SKM-1 (cell line): ENCODE measurements around the gene ACTA2.

Experiments used
- DNase-seq: peaks from one replicate; lab custom pipeline; 2025; ENCODE audit not compliant: unreplicated experiment; lab: John Stamatoyannopoulos, UW

ACTA2 gene

DNA sequence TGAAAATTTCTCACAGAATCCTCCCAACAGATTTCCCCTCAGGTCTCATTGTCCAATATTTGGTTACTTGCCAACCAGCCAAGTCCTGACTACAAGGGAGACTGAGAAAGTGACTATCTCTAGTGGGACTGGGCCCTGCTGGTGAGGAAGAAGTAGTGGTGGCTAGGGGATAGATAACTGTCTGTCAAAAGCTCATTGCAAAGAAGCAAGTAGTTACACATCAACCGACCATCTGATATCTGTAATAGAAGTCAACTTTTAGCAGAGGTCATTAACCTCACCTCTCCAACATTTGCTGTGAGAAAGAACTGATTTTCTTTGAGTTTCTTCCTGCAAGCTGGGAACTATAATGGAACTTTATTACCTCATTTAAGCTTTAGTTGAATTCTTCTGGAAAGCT lies 57.3 kb downstream of the ACTA2 start:
- DNase-seq = no peak

DNA sequence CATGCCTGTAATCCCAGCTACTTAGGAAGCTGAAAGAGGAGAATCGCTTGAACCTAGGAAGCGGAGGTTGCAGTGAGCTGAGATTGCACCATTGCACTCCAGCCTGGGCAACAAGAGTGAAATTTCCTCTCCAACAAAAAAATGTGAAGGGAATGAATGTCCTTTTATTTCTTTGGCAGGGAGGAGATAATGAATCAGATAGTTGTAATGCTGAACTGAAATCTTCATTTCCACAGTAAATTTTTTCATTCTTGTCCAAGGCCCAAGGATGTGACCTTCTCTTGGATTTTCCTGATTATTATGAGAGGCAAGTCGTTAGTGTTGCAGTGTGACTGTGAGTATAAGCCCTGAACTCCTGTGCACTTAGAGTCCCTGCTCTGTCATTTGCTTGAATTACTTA lies 59.0 kb downstream of the ACTA2 start:
- no peak for DNase-seq

DNA sequence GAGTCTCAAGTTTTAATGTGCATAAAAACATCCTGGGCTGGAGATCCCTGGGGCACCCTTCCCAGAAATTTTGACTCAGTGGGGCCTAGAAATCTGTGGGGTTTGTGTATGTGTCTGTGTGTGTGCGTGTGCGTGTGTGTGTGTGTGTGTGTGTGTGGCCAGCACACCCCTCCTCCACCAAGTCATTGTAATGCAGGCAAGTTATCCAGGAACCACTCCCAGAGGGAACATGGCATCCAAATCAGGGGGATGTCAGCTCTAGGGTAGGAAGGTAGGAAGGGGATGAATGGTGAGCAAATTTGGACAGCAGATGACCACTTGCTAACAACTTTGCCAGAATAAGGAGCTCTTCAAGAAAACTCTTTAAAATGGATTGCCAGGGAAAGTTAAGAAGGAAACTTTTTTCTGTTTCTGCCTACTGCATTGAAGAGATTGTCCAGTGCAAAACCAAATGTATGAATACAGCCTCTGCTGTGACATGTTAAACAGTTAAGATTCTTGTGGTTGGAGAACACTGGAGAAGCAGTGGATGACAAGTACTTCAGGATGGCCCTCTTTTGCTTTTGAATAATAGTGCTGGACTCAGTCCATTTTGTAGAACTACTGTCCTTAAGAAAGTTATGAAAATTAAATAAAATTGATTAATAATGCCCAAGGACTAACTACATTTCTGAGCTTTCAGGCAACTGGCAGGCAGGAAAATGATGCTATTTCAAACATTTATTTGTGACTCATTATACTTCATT lies 60.2 kb downstream of the ACTA2 start:
- no peak for DNase-seq

DNA sequence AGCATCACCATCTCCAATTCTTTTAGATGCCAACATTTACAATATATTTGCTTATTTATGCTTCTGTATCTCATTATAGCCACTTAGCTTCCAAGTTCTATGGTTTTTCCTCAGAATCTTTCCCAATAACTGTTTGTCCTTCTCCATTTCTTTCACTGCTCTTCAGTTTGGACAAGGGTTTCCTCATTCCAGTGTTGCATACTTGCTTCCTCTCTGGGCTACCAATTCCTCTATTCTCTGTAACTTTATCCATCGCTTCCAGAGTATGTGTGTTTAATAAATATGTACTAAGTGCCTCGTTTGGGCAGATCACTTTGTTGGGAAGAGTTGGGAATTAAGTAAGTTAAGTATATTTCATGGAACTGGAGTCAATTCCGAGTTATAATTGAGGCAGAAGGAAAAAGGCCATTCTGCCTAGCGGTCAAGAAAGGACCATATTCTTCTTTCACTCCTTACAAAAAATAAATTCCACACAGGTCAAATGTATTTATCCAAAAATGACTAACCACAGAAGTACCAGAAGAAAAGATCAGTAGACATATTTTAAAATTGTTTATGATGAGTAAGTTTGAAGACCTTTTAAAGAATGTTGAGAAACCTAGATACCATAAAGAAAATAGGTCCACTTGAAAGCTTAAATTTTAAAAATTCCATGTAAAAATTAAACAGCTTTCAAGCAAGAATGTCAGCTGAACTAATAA lies 61.7 kb downstream of the ACTA2 start:
- no peak for DNase-seq

DNA sequence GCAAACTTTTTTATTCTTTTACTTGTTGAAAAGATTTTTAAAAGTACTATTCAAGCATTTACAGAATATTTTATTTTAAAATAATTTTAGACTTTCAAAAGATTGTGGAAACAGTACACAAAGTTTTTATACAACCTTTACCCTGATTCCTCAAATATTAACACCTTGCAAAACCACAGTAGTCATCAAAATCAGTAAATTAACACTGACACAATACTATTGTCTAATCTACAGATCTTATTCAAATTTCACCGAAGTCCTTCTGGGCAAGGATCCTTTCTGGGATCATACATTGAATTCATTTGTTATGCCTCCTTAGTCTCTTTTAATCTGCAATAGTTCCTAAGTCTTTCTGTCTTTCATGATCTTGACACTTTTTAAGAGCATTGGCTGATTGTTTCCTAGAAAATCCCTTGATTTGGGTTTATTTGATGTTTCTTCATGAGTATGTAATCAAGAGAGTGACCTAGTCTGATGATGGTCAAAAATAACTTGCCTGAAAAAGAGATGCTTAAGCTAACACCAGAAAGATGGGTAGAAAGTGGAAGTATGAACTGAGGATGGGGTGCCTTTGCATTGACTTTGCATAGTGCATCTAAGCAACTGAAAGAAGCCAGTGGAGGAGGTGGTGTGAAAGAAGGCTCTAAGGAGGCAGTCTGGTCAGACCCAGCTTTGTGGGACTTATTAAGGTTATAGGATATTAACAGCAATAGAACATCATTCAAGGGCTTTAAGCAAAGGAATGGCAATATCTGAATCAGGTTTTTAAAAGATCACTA lies 62.8 kb downstream of the ACTA2 start:
- DNase-seq = no peak

DNA sequence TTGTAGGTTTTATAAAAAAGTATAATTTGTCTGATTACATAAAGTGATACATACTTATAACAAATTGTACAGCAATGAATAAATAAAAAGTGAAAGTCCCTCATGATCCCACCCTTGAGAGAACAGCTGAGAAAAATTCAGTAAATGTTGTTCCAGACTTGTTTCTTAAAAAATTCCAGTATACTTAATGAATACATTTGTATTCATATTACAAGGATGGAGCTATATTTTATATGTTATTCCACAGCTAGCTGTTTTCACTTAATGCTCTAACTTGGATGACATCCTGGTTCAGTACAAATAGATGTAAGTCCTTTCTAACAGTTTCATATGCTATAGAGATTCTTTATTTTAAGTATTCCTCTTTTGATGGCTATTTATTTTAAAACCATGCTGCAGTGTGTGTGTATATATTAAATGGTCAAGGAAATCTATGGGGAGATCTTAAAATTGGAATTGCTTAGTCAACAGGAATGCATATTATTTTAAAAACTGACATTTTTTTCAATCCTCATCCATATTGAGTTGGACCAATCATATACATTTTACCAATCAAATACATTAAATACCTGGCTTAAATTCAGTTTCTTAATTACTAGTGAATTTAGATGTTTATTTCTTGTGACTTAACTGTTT lies 63.6 kb downstream of the ACTA2 start:
- DNase-seq = no peak

DNA sequence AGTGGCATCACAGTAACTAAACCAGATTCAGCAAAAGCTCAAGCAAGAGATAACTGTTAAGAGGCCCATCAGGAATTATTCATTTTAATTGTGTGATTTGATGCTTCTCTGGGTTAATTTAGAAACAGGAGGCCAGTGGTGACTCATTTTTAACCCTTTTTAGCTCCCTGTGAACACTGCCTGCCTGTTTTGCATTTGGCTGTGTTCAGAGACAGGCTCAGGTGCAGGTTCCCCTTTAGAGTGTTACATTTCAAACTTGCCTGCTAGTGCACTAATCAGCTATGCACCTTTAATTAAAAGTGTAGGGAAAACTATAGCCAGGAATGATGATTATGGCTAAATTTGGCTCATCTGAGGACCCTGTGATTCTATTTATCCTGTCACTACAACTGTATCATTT lies 66.0 kb downstream of the ACTA2 start:
- no peak for DNase-seq
